GM12801 (cell line): Measurements from ENCODE around the gene FNDC11.

ENCODE experiments used
- TF ChIP-seq, protein P1 (sequence below): IDR thresholded peaks from one replicate; pipeline ENCODE4 v1.5.1; 2011; ENCODE audit warnings: control low read depth; ENCODE audit not compliant: insufficient read length; ENCODE audit errors: extremely low read depth

FNDC11 gene, protein sequence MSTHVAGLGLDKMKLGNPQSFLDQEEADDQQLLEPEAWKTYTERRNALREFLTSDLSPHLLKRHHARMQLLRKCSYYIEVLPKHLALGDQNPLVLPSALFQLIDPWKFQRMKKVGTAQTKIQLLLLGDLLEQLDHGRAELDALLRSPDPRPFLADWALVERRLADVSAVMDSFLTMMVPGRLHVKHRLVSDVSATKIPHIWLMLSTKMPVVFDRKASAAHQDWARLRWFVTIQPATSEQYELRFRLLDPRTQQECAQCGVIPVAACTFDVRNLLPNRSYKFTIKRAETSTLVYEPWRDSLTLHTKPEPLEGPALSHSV

DNA sequence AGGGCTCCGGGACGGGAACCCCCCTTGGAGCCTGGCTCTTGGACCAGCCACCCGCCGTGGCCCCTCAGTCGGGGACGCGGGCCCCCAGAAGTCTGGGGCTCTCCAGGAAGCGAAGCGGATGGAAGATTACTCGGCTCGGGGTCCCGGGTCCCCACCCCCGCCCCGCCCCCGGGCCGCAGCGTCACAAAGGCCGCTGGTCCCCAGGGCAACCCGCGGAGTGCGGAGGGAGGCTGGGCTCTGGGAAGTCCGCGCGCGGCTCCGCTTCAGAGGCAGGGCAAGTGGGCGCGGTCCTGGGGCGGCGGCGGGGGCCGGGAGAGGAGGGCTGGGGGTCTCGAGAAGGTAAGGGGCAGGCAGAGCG, at the start of gene FNDC11:
Gene FNDC11, plus strand, starts transcription at position 227 of the 358 bp plus-strand sequence. CDS start 1,505 bp downstream, outside the sequence.
- TF ChIP-seq, protein P1, sequence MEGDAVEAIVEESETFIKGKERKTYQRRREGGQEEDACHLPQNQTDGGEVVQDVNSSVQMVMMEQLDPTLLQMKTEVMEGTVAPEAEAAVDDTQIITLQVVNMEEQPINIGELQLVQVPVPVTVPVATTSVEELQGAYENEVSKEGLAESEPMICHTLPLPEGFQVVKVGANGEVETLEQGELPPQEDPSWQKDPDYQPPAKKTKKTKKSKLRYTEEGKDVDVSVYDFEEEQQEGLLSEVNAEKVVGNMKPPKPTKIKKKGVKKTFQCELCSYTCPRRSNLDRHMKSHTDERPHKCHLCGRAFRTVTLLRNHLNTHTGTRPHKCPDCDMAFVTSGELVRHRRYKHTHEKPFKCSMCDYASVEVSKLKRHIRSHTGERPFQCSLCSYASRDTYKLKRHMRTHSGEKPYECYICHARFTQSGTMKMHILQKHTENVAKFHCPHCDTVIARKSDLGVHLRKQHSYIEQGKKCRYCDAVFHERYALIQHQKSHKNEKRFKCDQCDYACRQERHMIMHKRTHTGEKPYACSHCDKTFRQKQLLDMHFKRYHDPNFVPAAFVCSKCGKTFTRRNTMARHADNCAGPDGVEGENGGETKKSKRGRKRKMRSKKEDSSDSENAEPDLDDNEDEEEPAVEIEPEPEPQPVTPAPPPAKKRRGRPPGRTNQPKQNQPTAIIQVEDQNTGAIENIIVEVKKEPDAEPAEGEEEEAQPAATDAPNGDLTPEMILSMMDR, result no peak

DNA sequence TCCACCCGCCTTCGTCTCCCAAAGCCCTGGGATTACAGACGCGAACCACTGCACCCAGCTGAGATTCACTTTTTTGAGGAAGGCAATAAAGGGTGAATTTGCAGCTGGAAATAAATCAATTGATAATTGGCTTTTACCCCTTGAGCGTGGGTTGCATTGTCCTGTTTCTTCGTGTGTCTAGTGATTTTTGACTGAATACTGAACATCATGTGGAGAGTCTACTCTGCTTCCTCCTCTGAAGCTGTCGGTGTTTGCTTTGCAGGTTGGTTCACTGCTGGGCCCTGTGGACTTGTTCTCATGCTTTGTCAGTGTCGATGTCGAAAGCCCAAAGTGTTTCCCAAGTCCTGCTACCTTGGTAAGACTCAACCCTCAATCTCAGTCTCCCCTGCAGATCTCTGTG, 49.3 kb upstream of the FNDC11 start:
- TF ChIP-seq, protein P1, result no peak

DNA sequence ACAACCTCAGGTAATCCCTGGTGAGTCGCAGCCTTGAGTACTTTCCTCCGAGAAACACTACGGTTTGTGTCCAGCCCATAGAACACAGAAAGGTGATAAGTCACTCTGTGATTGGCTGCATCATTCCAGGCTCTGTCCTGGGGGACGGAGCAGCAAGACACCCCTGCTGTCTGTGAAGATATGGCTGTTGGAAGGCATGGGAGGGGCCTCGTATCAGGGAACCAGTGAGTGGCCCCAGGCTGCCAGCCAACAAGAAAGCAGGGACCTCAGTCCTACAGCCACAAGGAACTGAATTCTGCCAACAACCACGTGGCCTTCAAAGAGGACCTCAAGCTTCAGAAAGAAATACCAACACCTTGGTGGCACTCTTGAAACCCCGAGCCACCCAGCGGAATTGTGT, 48.7 kb upstream of the FNDC11 start:
- TF ChIP-seq, protein P1, result no peak

GRCh38 chr20:63505723-63506122, 48.2 kb upstream of the FNDC11 start:
- TF ChIP-seq, protein P1, result no peak

DNA sequence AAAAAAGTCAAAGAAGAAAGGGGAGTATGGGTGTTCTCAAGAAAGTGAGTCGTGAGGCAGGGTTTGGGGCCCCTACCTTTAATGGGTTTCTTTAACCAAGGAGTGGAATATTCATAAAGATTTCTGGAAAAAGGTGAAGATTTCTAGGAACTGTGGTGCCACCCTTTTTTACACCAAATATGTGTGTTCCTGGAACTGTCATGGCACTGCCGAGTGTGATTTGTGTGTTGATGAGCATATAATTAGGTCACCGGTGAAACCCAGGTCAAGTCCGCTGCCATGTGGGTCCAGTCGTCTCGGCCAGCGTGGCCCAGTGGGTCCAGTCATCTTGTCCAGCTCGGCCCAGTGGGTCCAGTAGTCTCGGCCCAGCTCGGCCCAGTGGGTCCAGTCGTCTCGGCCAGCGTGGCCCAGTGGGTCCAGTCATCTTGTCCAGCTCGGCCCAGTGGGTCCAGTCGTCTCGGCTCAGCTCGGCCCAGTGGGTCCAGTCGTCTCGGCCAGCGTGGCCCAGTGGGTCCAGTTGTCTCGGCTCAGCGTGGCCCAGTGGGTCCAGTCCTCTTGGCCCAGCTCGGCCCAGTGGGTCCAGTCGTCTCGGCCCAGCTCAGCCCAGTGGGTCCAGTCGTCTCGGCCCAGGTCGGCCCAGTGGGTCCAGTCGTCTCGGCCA, 46.7 kb upstream of the FNDC11 start:
- TF ChIP-seq, protein P1, result no peak

- TF ChIP-seq, protein P1, result no peak
Observed at GRCh38 chr20:63508072-63508768, 45.7 kb upstream of the FNDC11 start.

DNA sequence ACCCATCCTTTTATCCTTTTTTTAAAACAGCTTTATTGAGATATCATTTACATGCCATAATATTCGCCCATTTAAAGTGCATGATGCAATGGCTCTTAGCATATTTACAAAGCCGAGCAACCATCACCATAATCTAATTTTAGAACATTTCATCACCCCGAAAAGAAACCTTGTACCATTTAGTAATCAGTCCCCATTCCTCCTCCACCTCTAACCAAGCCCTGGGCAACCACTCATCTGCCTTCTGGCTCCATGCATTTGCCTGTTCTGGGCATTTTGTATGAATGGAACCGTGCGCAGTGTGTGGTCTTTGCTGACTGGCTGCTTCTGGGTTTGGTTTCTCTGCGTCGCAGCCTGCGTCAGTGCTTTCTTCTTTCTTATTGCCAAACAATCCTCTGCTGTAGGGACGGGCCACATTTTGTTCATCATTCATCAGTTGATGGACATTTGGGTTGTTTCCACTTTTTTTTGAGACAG, 44.8 kb upstream of the FNDC11 start:
- TF ChIP-seq, protein P1, result no peak
